K562 (cell line): Measurements from ENCODE around the gene PRELID2. TPM values are rescaled to one million over a fixed set of nuclear protein-coding genes. Genes with fewer than 3 reads are reported as not detected.

ENCODE experiments used
- AFF1 ChIP-seq, 2 experiments: fragments of 450-650 bp; IDR thresholded peaks; 2 replicates each; pipeline ENCODE4 v1.6.1; 2018; ENCODE audit warnings: mild to moderate bottlenecking in 2 of 2, low read depth in 1 of 2; ENCODE audit not compliant: partially characterized antibody in 2 of 2
- GABPA ChIP-seq: fragments of 200-800 bp; sonication (Bioruptor generic); conservative IDR thresholded peaks from 2 replicates; pipeline ENCODE4 v1.6.1; 2016; ENCODE audit warnings: low read depth, missing genetic modification characterization, missing compliant biosample characterization
- MBD2 ChIP-seq: sonication (generic); IDR thresholded peaks from 2 replicates; pipeline ENCODE4 v1.6.1; 2016; ENCODE audit warnings: low read depth, borderline replicate concordance
- PBX2 ChIP-seq, 2 experiments: IDR thresholded peaks in 1 of 2; conservative IDR thresholded peaks in 1 of 2; 2 replicates each; pipeline ENCODE4 v1.6.1; 2016; ENCODE audit warnings: low read depth in 2 of 2, mild to moderate bottlenecking in 1 of 2, missing compliant biosample characterization in 1 of 2, missing genetic modification characterization in 1 of 2, moderate library complexity in 1 of 2
- RAD21 ChIP-seq, 2 experiments: fragments of 250-450 bp in 1 of 2; fragments of 450-650 bp in 1 of 2; sonication (Bioruptor Pico) in 1 of 2; formaldehyde crosslinking in 1 of 2; IDR thresholded peaks in 1 of 2; conservative IDR thresholded peaks in 1 of 2; 2 replicates each; pipeline versions ENCODE4 v1.4.0 to v1.8.0; 2020 to 2022; ENCODE audit warnings: mild to moderate bottlenecking in 2 of 2, moderate library complexity in 1 of 2
- RHOXF2B ChIP-seq: fragments of 250-450 bp; sonication (Bioruptor Pico); conservative IDR thresholded peaks from 2 replicates; pipeline ENCODE4 v1.5.1; 2021
- SMC3 ChIP-seq: conservative IDR thresholded peaks from 2 replicates; pipeline ENCODE4 v1.6.1; 2011; ENCODE audit warnings: low read depth, low read length, improper control_type of control experiment; ENCODE audit not compliant: insufficient read depth
- TAF15 ChIP-seq: fragments of 200-400 bp; formaldehyde crosslinking; IDR thresholded peaks from 2 replicates; pipeline ENCODE4 v1.6.1; 2017; ENCODE audit warnings: mild to moderate bottlenecking, low read depth, low read length, moderate library complexity
- polyA plus RNA-seq, 8 experiments: library from polyadenylated mRNA; depleted of rRNA in 4 of 8; stranded (reverse) in 5 of 8; unstranded in 3 of 8; fragments of >200 nt; fragmentation: Nextera tagmentation in 2 of 8; fragmentation: Illumina TruSeq in 1 of 8; extraction: Ambion mirVana in 2 of 8; extraction: Trizol in 1 of 8; gene quantifications; 2 replicates each; pipeline versions ENCODE4 v1.2.1 to v1.2.3, GENCODE V29; 2011 to 2014; ENCODE audit warnings: inconsistent platforms in 1 of 8, missing spikeins in 1 of 8
- total RNA-seq, 7 experiments: library from RNA; depleted of rRNA in 6 of 7; stranded (reverse); fragments of >200 nt in 6 of 7; fragmentation: Illumina TruSeq in 2 of 7; extraction: Trizol in 2 of 7; gene quantifications; 2 replicates each; pipeline versions ENCODE4 v1.2.1 to v1.2.3, GENCODE V29; 2011 to 2021; ENCODE audit warnings: low replicate concordance in 1 of 7

The PRELID2 gene
- total and polyA plus RNA-seq, 9 of the 15 experiments (the other 6 are each of a cell fraction or from before 2014, with no cell fraction given): 6.4 to 68.2 (median 28.8) TPM

GRCh38 chr5:145711417-145711816 lies 123.7 kb downstream of the PRELID2 start (continued):
- no peak for TF ChIP-seq AFF1 (IDR thresholded peaks at IDR 0.05; ENCODE audit: low read depth in 1 of 2, partially characterized antibody in 2 of 2)
- TF ChIP-seq RAD21 (CRISPR knock-in tag; conservative IDR thresholded peaks at IDR 0.05 in 1 of 2, IDR thresholded peaks at IDR 0.05 in 1 of 2): no peak
- no peak for TF ChIP-seq RHOXF2B (CRISPR knock-in tag)
- no peak for TF ChIP-seq MBD2
- no peak for TF ChIP-seq GABPA (tag)
- no peak for TF ChIP-seq PBX2 (CRISPR knock-in tag; IDR thresholded peaks at IDR 0.05; ENCODE audit: low read depth)
- no peak for TF ChIP-seq PBX2 (tag; conservative IDR thresholded peaks at IDR 0.05; ENCODE audit: low read depth)
- no peak for TF ChIP-seq TAF15
- no peak for TF ChIP-seq SMC3
- TF ChIP-seq, all 486 proteins: peak for 0

Other genes starting within 250 kb of the PRELID2 start
- gene GRXCR2, start 37.7 kb upstream of the PRELID2 start, total RNA-seq (2014; rRNA removed): not detected in 2 replicates
- not detected in 2 replicates for gene GRXCR2, start 37.7 kb upstream of the PRELID2 start, total RNA-seq (2014; rRNA removed; fragmentation: Illumina TruSeq; extraction: Trizol)
- gene GRXCR2, start 37.7 kb upstream of the PRELID2 start, total RNA-seq (2015; rRNA removed; fragmentation: Illumina TruSeq; extraction: Trizol): not detected in 2 replicates
- not detected in 2 replicates for gene GRXCR2, start 37.7 kb upstream of the PRELID2 start, total RNA-seq (2021)
- gene GRXCR2, start 37.7 kb upstream of the PRELID2 start, polyA plus RNA-seq (2011; rRNA removed): not detected in 2 replicates
- not detected in 2 replicates for gene GRXCR2, start 37.7 kb upstream of the PRELID2 start, polyA plus RNA-seq (2014; fragmentation: Illumina TruSeq; extraction: Trizol)
- not detected for gene GRXCR2, start 37.7 kb upstream of the PRELID2 start, polyA plus RNA-seq (2014; fragmentation: Nextera tagmentation; extraction: Ambion mirVana)
- gene GRXCR2, start 37.7 kb upstream of the PRELID2 start, polyA plus RNA-seq (2014; rRNA removed): not detected in 2 replicates
- not detected in 2 replicates for gene SH3RF2, start 101.2 kb upstream of the PRELID2 start, total RNA-seq (2014; rRNA removed)
- not detected in 2 replicates for gene SH3RF2, start 101.2 kb upstream of the PRELID2 start, total RNA-seq (2014; rRNA removed; fragmentation: Illumina TruSeq; extraction: Trizol)
- gene SH3RF2, start 101.2 kb upstream of the PRELID2 start, total RNA-seq (2015; rRNA removed; fragmentation: Illumina TruSeq; extraction: Trizol): not detected in 2 replicates
- gene SH3RF2, start 101.2 kb upstream of the PRELID2 start, total RNA-seq (2021): 0.07 TPM in 1 of 2 replicates, not detected in the other
- gene SH3RF2, start 101.2 kb upstream of the PRELID2 start, polyA plus RNA-seq (2011; rRNA removed): not detected in 2 replicates
- not detected in 2 replicates for gene SH3RF2, start 101.2 kb upstream of the PRELID2 start, polyA plus RNA-seq (2014; fragmentation: Illumina TruSeq; extraction: Trizol)
- gene SH3RF2, start 101.2 kb upstream of the PRELID2 start, polyA plus RNA-seq (2014; fragmentation: Nextera tagmentation; extraction: Ambion mirVana): not detected
- gene SH3RF2, start 101.2 kb upstream of the PRELID2 start, polyA plus RNA-seq (2014; rRNA removed): 0.05 and 0.50 TPM in 2 replicates